Myocyte (in vitro differentiated cells): Measurements from ENCODE around the gene SLC25A25. TPM values are rescaled to one million over a fixed set of nuclear protein-coding genes. Genes with fewer than 3 reads are reported as not detected.

Experiments
- DNase-seq: peaks from one replicate; pipeline ENCODE4 v3.0.0-alpha.2; 2012; ENCODE audit warnings: low read depth
- total RNA-seq: library from RNA; depleted of rRNA; stranded (reverse); fragments of >200 nt; gene quantifications from 2 replicates; pipeline ENCODE4 v1.2.3, GENCODE V29; 2014

The SLC25A25 gene
- total RNA-seq, 1 donor from 2014 or later, result 46.1 TPM

- no peak for DNase-seq
Measured at GRCh38 chr9:128143525-128144238, 75.7 kb downstream of the SLC25A25 start.

- DNase-seq, result no peak
Measured at GRCh38 chr9:128144239-128145181, 76.5 kb downstream of the SLC25A25 start.

GRCh38 chr9:128145536-128145935 lies 77.5 kb downstream of the SLC25A25 start:
- no peak for DNase-seq

GRCh38 chr9:128145951-128146351 lies 77.9 kb downstream of the SLC25A25 start:
- DNase-seq, result no peak

- DNase-seq, result no peak
Measured at GRCh38 chr9:128146591-128147120, 78.6 kb downstream of the SLC25A25 start.

GRCh38 chr9:128148509-128149000 lies 80.5 kb downstream of the SLC25A25 start:
- no peak for DNase-seq

- no peak for DNase-seq
Measured at GRCh38 chr9:128149001-128149701, 81.1 kb downstream of the SLC25A25 start, which contains the start of gene LCN2. Gene LCN2 (plus strand): TSS chr9:128149453. CDS start chr9:128149526, 73 bp downstream.

- no peak for DNase-seq
Measured at GRCh38 chr9:128149951-128150593, 82.0 kb downstream of the SLC25A25 start.

GRCh38 chr9:128150594-128151308 lies 82.7 kb downstream of the SLC25A25 start:
- no peak for DNase-seq

- DNase-seq, result no peak
Measured at GRCh38 chr9:128151309-128152132, 83.5 kb downstream of the SLC25A25 start.

GRCh38 chr9:128152133-128153059 lies 84.4 kb downstream of the SLC25A25 start:
- DNase-seq, result no peak

GRCh38 chr9:128153060-128153946 lies 85.3 kb downstream of the SLC25A25 start:
- DNase-seq, result no peak

GRCh38 chr9:128153947-128154695 lies 86.1 kb downstream of the SLC25A25 start:
- DNase-seq, result no peak

GRCh38 chr9:128155736-128156500 lies 87.9 kb downstream of the SLC25A25 start:
- DNase-seq, result no peak
